Lower leg skin (tissue), 3 donors: ENCODE results near the gene DGKE.

Experiments
- POLR2A ChIP-seq, 2 donors: fragments of 450-650 bp; IDR thresholded peaks; one replicate each; pipeline ENCODE4 v1.6.1; 2016 to 2017; ENCODE audit warnings: antibody characterized with exemption in 2 of 2, mild to moderate bottlenecking in 1 of 2, moderate library complexity in 1 of 2
- TF ChIP-seq, protein P1 (sequence below), 3 donors: fragments of 450-650 bp; IDR thresholded peaks; one replicate each; pipeline ENCODE4 v1.5.1; 2016; ENCODE audit warnings: antibody characterized with exemption in 3 of 3, mild to moderate bottlenecking in 3 of 3, moderate library complexity in 2 of 3

- TF ChIP-seq, protein P1, sequence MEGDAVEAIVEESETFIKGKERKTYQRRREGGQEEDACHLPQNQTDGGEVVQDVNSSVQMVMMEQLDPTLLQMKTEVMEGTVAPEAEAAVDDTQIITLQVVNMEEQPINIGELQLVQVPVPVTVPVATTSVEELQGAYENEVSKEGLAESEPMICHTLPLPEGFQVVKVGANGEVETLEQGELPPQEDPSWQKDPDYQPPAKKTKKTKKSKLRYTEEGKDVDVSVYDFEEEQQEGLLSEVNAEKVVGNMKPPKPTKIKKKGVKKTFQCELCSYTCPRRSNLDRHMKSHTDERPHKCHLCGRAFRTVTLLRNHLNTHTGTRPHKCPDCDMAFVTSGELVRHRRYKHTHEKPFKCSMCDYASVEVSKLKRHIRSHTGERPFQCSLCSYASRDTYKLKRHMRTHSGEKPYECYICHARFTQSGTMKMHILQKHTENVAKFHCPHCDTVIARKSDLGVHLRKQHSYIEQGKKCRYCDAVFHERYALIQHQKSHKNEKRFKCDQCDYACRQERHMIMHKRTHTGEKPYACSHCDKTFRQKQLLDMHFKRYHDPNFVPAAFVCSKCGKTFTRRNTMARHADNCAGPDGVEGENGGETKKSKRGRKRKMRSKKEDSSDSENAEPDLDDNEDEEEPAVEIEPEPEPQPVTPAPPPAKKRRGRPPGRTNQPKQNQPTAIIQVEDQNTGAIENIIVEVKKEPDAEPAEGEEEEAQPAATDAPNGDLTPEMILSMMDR (IDR thresholded peaks at IDR 0.05): no peak
- no peak for TF ChIP-seq POLR2A (IDR thresholded peaks at IDR 0.05)
These were observed 57.1 kb downstream of the DGKE start for GRCh38 chr17:56890906-56891674.
